ENCODE data around the gene NPEPL1.

- TF ChIP-seq POLR2A (IDR thresholded peaks at IDR 0.05): no peak
- no peak for TF ChIP-seq CTCF (IDR thresholded peaks at IDR 0.05)
- TF ChIP-seq POLR2AphosphoS5 (IDR thresholded peaks at IDR 0.05): no peak
Observed at GRCh38 chr20:58717278-58718091, 24.9 kb downstream of the NPEPL1 start.
